ENCODE measurements around the gene MYO6.

- TF ChIP-seq, protein P1, sequence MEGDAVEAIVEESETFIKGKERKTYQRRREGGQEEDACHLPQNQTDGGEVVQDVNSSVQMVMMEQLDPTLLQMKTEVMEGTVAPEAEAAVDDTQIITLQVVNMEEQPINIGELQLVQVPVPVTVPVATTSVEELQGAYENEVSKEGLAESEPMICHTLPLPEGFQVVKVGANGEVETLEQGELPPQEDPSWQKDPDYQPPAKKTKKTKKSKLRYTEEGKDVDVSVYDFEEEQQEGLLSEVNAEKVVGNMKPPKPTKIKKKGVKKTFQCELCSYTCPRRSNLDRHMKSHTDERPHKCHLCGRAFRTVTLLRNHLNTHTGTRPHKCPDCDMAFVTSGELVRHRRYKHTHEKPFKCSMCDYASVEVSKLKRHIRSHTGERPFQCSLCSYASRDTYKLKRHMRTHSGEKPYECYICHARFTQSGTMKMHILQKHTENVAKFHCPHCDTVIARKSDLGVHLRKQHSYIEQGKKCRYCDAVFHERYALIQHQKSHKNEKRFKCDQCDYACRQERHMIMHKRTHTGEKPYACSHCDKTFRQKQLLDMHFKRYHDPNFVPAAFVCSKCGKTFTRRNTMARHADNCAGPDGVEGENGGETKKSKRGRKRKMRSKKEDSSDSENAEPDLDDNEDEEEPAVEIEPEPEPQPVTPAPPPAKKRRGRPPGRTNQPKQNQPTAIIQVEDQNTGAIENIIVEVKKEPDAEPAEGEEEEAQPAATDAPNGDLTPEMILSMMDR (IDR thresholded peaks at IDR 0.05; ENCODE audit: borderline replicate concordance, extremely low read depth, low read length, poor library complexity, severe bottlenecking), result no peak
- no peak for TF ChIP-seq EZH2 (IDR thresholded peaks at IDR 0.05; ENCODE audit: borderline replicate concordance, low read depth, low read length, severe bottlenecking)
These were observed 21.8 kb upstream of the MYO6 start for GRCh38 chr6:75727206-75727605.
